H1 (cell line): Measurements from ENCODE around the gene WBP1. TPM values are rescaled to one million over a fixed set of nuclear protein-coding genes. Genes with fewer than 3 reads are reported as not detected.

ENCODE experiments used
- CHD7 ChIP-seq: fragments of 300-600 bp; sonication (generic); IDR thresholded peaks from 2 replicates; pipeline ENCODE4 v1.7.1; 2012; ENCODE audit warnings: low read length, moderate library complexity, mild to moderate bottlenecking, inconsistent platforms; ENCODE audit not compliant: insufficient replicate concordance
- ZNF274 ChIP-seq: IDR thresholded peaks from 2 replicates; pipeline ENCODE4 v1.7.0; 2012; ENCODE audit warnings: low read length, borderline replicate concordance; ENCODE audit errors: extremely low read depth
- polyA plus RNA-seq, 7 experiments: library from polyadenylated mRNA; depleted of rRNA in 3 of 7; stranded (reverse) in 5 of 7; unstranded in 2 of 7; fragments of >200 nt in 5 of 7; fragments of 200-250 nt in 2 of 7; gene quantifications; 1 replicate in 5 of 7; 2 replicates in 1 of 7; 4 replicates in 1 of 7; pipeline versions ENCODE4 v1.2.1 to v1.2.3, GENCODE V29; 2011 to 2013; ENCODE audit warnings: missing spikeins in 2 of 7, mixed read lengths in 2 of 7
- total RNA-seq: library from RNA; stranded (reverse); fragmentation: NEBNext Ultra II Directional; extraction: Animal tissue kit (Norgen Biotek cat#: 25700); gene quantifications from 2 replicates; pipeline ENCODE4 v1.2.1, GENCODE V29; 2021

WBP1 gene
- total and polyA plus RNA-seq, 2 of the 8 experiments (the other 6 are each of a cell fraction or from before 2014, with no cell fraction given): 57.2 to 190 TPM

- TF ChIP-seq CHD7: no peak
- no peak for TF ChIP-seq ZNF274
Observed at GRCh38 chr2:74428675-74429074, 29.6 kb upstream of the WBP1 start (continued).
